Coronary artery (tissue), 2 donors: ENCODE data around the gene PLA2G3.

Experiments
- DNase-seq: peaks from one replicate; pipeline ENCODE4 v3.0.0-alpha.2; 2017; ENCODE audit warnings: low spot score
- H3K27ac ChIP-seq, 2 donors: fragments of 200-600 bp; sonication (generic); one replicate each; pipeline ENCODE4 v1.5.1; 2016 to 2019
- H3K4me3 ChIP-seq: fragments of 200-600 bp; sonication (generic); 2 replicates; pipeline ENCODE4 v1.5.1; 2016; ENCODE audit warnings: mild to moderate bottlenecking, moderate library complexity
- CTCF ChIP-seq: fragments of 200-600 bp; sonication (generic); IDR thresholded peaks from one replicate; pipeline ENCODE4 v1.5.1; 2019; ENCODE audit warnings: antibody characterized with exemption

Gene PLA2G3

GRCh38 chr22:31096657-31097279, 43.5 kb downstream of the PLA2G3 start:
- DNase-seq: no peak
- Histone ChIP-seq H3K4me3 (no peak overlapping the region), H3K27ac (peak overlapping the region; percentile 50 to 73)
- TF ChIP-seq CTCF: no peak

GRCh38 chr22:31095637-31096249, 44.6 kb downstream of the PLA2G3 start:
- DNase-seq: no peak
- Histone ChIP-seq H3K4me3 (no peak overlapping the region), H3K27ac (peak overlapping the region; percentile 50 to 73)
- no peak for TF ChIP-seq CTCF

- DNase-seq: no peak
- TF ChIP-seq CTCF: no peak
- Histone ChIP-seq H3K4me3 (peak overlapping the region; percentile 4), H3K27ac (peak overlapping the region; percentile 50 to 73)
Measured at GRCh38 chr22:31094741-31095140, 45.6 kb downstream of the PLA2G3 start.

GRCh38 chr22:31094021-31094551, 46.2 kb downstream of the PLA2G3 start:
- Histone ChIP-seq H3K27ac (peak overlapping the region; percentile 68 to 98), H3K4me3 (peak overlapping the region; percentile 62)
- TF ChIP-seq CTCF: no peak
- peak; percentile 69 for DNase-seq

GRCh38 chr22:31093086-31093850, 47.0 kb downstream of the PLA2G3 start:
- Histone ChIP-seq H3K4me3 (peak overlapping the region; percentile 62), H3K27ac (peak overlapping the region; percentile 94 to 98)
- peak; percentile 89 for DNase-seq
- no peak for TF ChIP-seq CTCF

- Histone ChIP-seq H3K27ac (peak overlapping the region; percentile 94 to 98), H3K4me3 (peak overlapping the region; percentile 62)
- no peak for DNase-seq
- TF ChIP-seq CTCF: no peak
Measured at GRCh38 chr22:31092161-31092560, 48.1 kb downstream of the PLA2G3 start.
